ENCODE data around the gene RNF34. TPM values are rescaled to one million over a fixed set of nuclear protein-coding genes. Genes with fewer than 3 reads are reported as not detected.

RNF34 gene
- total RNA-seq, 1 donor from 2014 or later = 63.7 TPM

GRCh38 chr12:121413917-121414316 is 14.0 kb downstream of the RNF34 start:
- no peaks in the 10 kb centered on the region for H3K4me1 Mint-ChIP-seq (ENCODE audit: low read depth, unreplicated experiment)

GRCh38 chr12:121417847-121418246 is 17.9 kb downstream of the RNF34 start:
- H3K4me3 Mint-ChIP-seq (ENCODE audit: unreplicated experiment) = no peak overlapping the region
- H3K27me3 Mint-ChIP-seq (ENCODE audit: unreplicated experiment) = no peaks in the 10 kb centered on the region
- DNase-seq = no peak
- no peak for TF ChIP-seq CTCF (IDR thresholded peaks at IDR 0.05; ENCODE audit: partially characterized antibody, unreplicated experiment)
- H3K4me1 Mint-ChIP-seq (ENCODE audit: low read depth, unreplicated experiment) = no peaks in the 10 kb centered on the region
- no peak overlapping the region for H3K27ac Mint-ChIP-seq (ENCODE audit: unreplicated experiment)
- no peaks in the 10 kb centered on the region for H3K36me3 Mint-ChIP-seq (ENCODE audit: unreplicated experiment)
- H3K9me3 Mint-ChIP-seq (ENCODE audit: unreplicated experiment) = no peaks in the 10 kb centered on the region

More at GRCh38 chr12:121413917-121414316, 14.0 kb downstream of the RNF34 start:
- Mint-ChIP-seq H3K27ac (ENCODE audit: unreplicated experiment) (no peak overlapping the region), H3K9me3 (ENCODE audit: unreplicated experiment) (no peaks in the 10 kb centered on the region), H3K36me3 (ENCODE audit: unreplicated experiment) (no peaks in the 10 kb centered on the region), H3K27me3 (ENCODE audit: unreplicated experiment) (no peaks in the 10 kb centered on the region), H3K4me3 (ENCODE audit: unreplicated experiment) (no peak overlapping the region)
- no peak for DNase-seq
- no peak for TF ChIP-seq CTCF (IDR thresholded peaks at IDR 0.05; ENCODE audit: partially characterized antibody, unreplicated experiment)

GRCh38 chr12:121420109-121420508 is 20.2 kb downstream of the RNF34 start:
- DNase-seq = no peak
- H3K4me3 Mint-ChIP-seq (ENCODE audit: unreplicated experiment) = no peak overlapping the region
- no peaks in the 10 kb centered on the region for H3K27me3 Mint-ChIP-seq (ENCODE audit: unreplicated experiment)
- no peaks in the 10 kb centered on the region for H3K9me3 Mint-ChIP-seq (ENCODE audit: unreplicated experiment)
- TF ChIP-seq CTCF (IDR thresholded peaks at IDR 0.05; ENCODE audit: partially characterized antibody, unreplicated experiment) = no peak
- H3K4me1 Mint-ChIP-seq (ENCODE audit: low read depth, unreplicated experiment) = no peaks in the 10 kb centered on the region
- no peak overlapping the region for H3K27ac Mint-ChIP-seq (ENCODE audit: unreplicated experiment)
- H3K36me3 Mint-ChIP-seq (ENCODE audit: unreplicated experiment) = peaks cover 5% of the 10 kb centered on the region

GRCh38 chr12:121423253-121423652 is 23.3 kb downstream of the RNF34 start:
- Mint-ChIP-seq H3K4me3 (ENCODE audit: unreplicated experiment) (no peak overlapping the region), H3K27me3 (ENCODE audit: unreplicated experiment) (no peaks in the 10 kb centered on the region), H3K4me1 (ENCODE audit: low read depth, unreplicated experiment) (no peaks in the 10 kb centered on the region), H3K36me3 (ENCODE audit: unreplicated experiment) (peaks cover 5% of the 10 kb centered on the region), H3K9me3 (ENCODE audit: unreplicated experiment) (no peaks in the 10 kb centered on the region), H3K27ac (ENCODE audit: unreplicated experiment) (no peak overlapping the region)
- DNase-seq = no peak
- no peak for TF ChIP-seq CTCF (IDR thresholded peaks at IDR 0.05; ENCODE audit: partially characterized antibody, unreplicated experiment)

GRCh38 chr12:121423682-121424623 is 24.0 kb downstream of the RNF34 start:
- Mint-ChIP-seq H3K27ac (ENCODE audit: unreplicated experiment) (no peak overlapping the region), H3K4me1 (ENCODE audit: low read depth, unreplicated experiment) (no peaks in the 10 kb centered on the region), H3K4me3 (ENCODE audit: unreplicated experiment) (no peak overlapping the region), H3K9me3 (ENCODE audit: unreplicated experiment) (no peaks in the 10 kb centered on the region), H3K36me3 (ENCODE audit: unreplicated experiment) (peaks cover 5% of the 10 kb centered on the region), H3K27me3 (ENCODE audit: unreplicated experiment) (no peaks in the 10 kb centered on the region)
- no peak for DNase-seq
- no peak for TF ChIP-seq CTCF (IDR thresholded peaks at IDR 0.05; ENCODE audit: partially characterized antibody, unreplicated experiment)

Measured in glutamatergic neuron (in vitro differentiated cells).